ENCODE data around the gene ZBTB42. TPM values are rescaled to one million over a fixed set of nuclear protein-coding genes. Genes with fewer than 3 reads are reported as not detected.

ZBTB42 gene
- total and polyA plus RNA-seq, 2 donors (not counting 1 experiment from before 2014, with no cell fraction given) = 1.6 to 8.3 TPM

- Mint-ChIP-seq H3K4me1 (peaks cover 8% of the 10 kb centered on the region), H3K9me3 (ENCODE audit: insufficient read depth) (no peaks in the 10 kb centered on the region), H3K27ac (no peak overlapping the region), H3K4me3 (no peak overlapping the region), H3K27me3 (no peaks in the 10 kb centered on the region)
- Histone ChIP-seq H3K9me3 (ENCODE audit: control extremely low read depth in 1 of 3, control insufficient read depth in 2 of 3, insufficient read depth in 1 of 3, low read length in 2 of 3) (peaks cover 0 to 21% (median 3%) of the 10 kb centered on the region in 3 donors), H2AFZ (ENCODE audit: insufficient read depth, low read depth, low read length, poor library complexity, severe bottlenecking) (no peak overlapping the region), H3K27me3 (replicated peaks in 1 of 4; ENCODE audit: control extremely low read depth in 1 of 4, control insufficient read depth in 3 of 4, insufficient read depth in 4 of 4, low read length in 3 of 4) (no peaks in the 10 kb centered on the region), H3K4me2 (replicated peaks; ENCODE audit: low read depth, low read length, poor library complexity, severe bottlenecking) (no peak overlapping the region), H3K27ac (ENCODE audit: low read length in 2 of 2) (no peak overlapping the region), H3K4me3 (ENCODE audit: control extremely low read depth in 1 of 5, extremely low read depth in 1 of 5, insufficient read depth in 1 of 5, low read depth in 2 of 5, low read length in 4 of 5) (no peak overlapping the region), H3K9ac (ENCODE audit: low read length) (no peak overlapping the region), H3K79me2 (ENCODE audit: control insufficient read depth, insufficient read depth, low read length) (no peaks in the 10 kb centered on the region), H3K4me1 (ENCODE audit: control insufficient read depth in 2 of 2, insufficient read depth in 2 of 2, low read length in 2 of 2) (peaks cover 0 to 8% of the 10 kb centered on the region in 2 donors), H3K36me3 (replicated peaks in 1 of 2; ENCODE audit: control extremely low read depth in 1 of 2, control insufficient read depth in 1 of 2, extremely low read depth in 1 of 2, insufficient read depth in 2 of 2, low read length in 1 of 2) (peaks cover 0 to 12% of the 10 kb centered on the region in 2 experiments), H4K20me1 (ENCODE audit: control insufficient read depth, insufficient read depth, low read length, poor library complexity, severe bottlenecking) (peaks cover 6% of the 10 kb centered on the region)
- no peak for DNase-seq
- no peak for ATAC-seq (ENCODE audit: low read depth)
- intact Hi-C loops (cut with micrococcal nuclease) = no loop called here
- WGBS (ENCODE audit: insufficient coverage) = 98% methylated on average over 38 of the region's 38 CpGs
- TF ChIP-seq EZH2 (IDR thresholded peaks at IDR 0.05; ENCODE audit: borderline replicate concordance, insufficient read depth, low read depth, low read length, poor library complexity, severe bottlenecking) (no peak), CTCF (IDR thresholded peaks at IDR 0.05) (no peak)
- ChIA-PET CTCF (no interaction called here), POLR2A (no interaction called here)
These were observed 28.0 kb upstream of the ZBTB42 start for GRCh38 chr14:104772707-104773504.
